Left lung (tissue), 10 donors: ENCODE measurements around the gene ROBO2. TPM values are rescaled to one million over a fixed set of nuclear protein-coding genes. Genes with fewer than 3 reads are reported as not detected.
A peak's percentile ranks its signal among the peaks of the same experiment; 100 is the strongest.

Experiments
- ATAC-seq: fragments of 200-7000 bp; cut with Tn5 transposase; one replicate; pipeline ENCODE4 v1.9.1; 2020; ENCODE audit warnings: moderate library complexity
- DNase-seq, 4 donors: peaks; one replicate each; pipeline ENCODE4 v3.0.0-alpha.2; 2013 to 2020
- H3K27ac ChIP-seq, 2 donors: fragments of 200-600 bp; sonication (generic) in 1 of 2; one replicate each; pipeline versions ENCODE4 v1.5.0 to v1.8.0; 2020 to 2021
- H3K27me3 ChIP-seq, 2 donors: fragments of 200-600 bp; sonication (generic) in 1 of 2; one replicate each; pipeline versions ENCODE4 v1.5.0 to v1.8.0; 2020 to 2021
- H3K36me3 ChIP-seq, 2 donors: fragments of 200-600 bp; sonication (generic) in 1 of 2; one replicate each; pipeline versions ENCODE4 v1.5.0 to v1.8.0; 2020 to 2021
- H3K4me1 ChIP-seq, 2 donors: fragments of 200-600 bp; one replicate each; pipeline ENCODE4 v1.8.0; 2021
- H3K4me3 ChIP-seq, 2 donors: fragments of 200-600 bp; sonication (generic) in 1 of 2; one replicate each; pipeline versions ENCODE4 v1.5.0 to v1.8.0; 2020 to 2021; ENCODE audit warnings: mild to moderate bottlenecking in 1 of 2
- H3K9me3 ChIP-seq, 2 donors: fragments of 200-600 bp; sonication (generic) in 1 of 2; one replicate each; pipeline versions ENCODE4 v1.5.0 to v1.8.0; 2020 to 2021
- intact Hi-C, 2 donors: fragments of 100-400 bp; cut with DNase I; formaldehyde crosslinking; loops; one replicate each; pipeline versions ENCODE4 v1.11.2 to v1.14.2; 2022
- polyA plus RNA-seq, 6 donors: library from polyadenylated mRNA; unstranded; fragments of 120-200 nt; gene quantifications; one replicate each; pipeline ENCODE4 v1.2.1, GENCODE V29; 2013; ENCODE audit not compliant: insufficient read length in 6 of 6
- total RNA-seq, 2 donors: library from RNA; stranded (reverse); fragmentation: NEBNext Ultra II Directional; extraction: Animal tissue kit (Norgen Biotek cat#: 25700); gene quantifications; one replicate each; pipeline ENCODE4 v1.2.1, GENCODE V29; 2021
- TF ChIP-seq, protein P1 (sequence below), 2 donors: fragments of 200-600 bp; sonication (generic) in 1 of 2; IDR thresholded peaks; one replicate each; pipeline versions ENCODE4 v1.5.0 to v1.8.0; 2021; ENCODE audit warnings: antibody characterized with exemption in 2 of 2
- donor health status: DM: no; HTN: yes; CAD: no.
- donor health status: DM: no; HTN: no; CAD: no.

The ROBO2 gene
- total and polyA plus RNA-seq, 8 donors, result 4.9 to 66.2 (median 51.1) TPM

DNA sequence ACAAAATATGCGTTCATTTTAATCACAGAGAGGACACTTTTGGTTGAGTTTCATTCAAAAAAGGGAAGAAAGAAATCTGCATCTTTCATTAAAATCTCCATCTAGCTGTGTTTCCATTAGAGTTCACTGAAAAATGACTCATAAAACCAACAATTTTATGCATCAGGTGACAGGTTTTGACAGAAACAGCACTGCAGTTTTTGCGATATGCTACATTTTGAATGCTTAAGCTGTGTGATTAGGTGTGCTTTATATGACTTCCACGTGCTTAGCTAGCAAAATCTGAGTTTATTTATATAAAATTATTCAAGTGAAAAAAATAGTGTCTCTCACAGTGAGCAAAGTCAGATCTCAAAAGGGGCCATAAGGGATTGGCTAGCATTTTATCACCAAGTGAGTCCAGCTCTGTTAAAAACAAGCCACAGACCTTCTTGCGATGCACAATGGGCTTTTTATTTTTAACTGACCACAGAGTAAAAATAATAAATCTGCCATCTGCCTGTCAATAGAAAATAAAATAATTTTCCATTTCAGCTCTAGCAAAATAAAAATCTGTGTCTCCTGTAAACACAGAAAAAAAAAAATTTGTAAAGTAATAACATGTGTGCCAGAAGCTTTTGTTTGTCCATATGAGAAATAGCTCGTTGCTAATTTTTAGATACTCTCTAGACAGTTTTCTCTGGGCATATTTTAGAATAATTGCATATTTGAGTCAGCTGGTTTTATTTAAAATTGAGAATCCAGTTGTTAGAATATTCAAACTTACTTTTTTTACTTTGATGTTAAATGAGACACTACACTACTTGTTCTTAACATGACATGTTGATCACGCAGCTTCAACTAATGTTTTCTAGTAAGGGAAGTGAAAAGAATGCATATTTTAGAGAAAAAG is 409.8 kb downstream of the ROBO2 start:
- Histone ChIP-seq H3K27me3 (no peaks in the 10 kb centered on the region), H3K4me1 (no peaks in the 10 kb centered on the region), H3K4me3 (no peak overlapping the region), H3K27ac (no peak overlapping the region), H3K36me3 (no peaks in the 10 kb centered on the region), H3K9me3 (no peaks in the 10 kb centered on the region)
- DNase-seq, result no peak
- intact Hi-C loops, result no loop called here
- TF ChIP-seq, protein P1, sequence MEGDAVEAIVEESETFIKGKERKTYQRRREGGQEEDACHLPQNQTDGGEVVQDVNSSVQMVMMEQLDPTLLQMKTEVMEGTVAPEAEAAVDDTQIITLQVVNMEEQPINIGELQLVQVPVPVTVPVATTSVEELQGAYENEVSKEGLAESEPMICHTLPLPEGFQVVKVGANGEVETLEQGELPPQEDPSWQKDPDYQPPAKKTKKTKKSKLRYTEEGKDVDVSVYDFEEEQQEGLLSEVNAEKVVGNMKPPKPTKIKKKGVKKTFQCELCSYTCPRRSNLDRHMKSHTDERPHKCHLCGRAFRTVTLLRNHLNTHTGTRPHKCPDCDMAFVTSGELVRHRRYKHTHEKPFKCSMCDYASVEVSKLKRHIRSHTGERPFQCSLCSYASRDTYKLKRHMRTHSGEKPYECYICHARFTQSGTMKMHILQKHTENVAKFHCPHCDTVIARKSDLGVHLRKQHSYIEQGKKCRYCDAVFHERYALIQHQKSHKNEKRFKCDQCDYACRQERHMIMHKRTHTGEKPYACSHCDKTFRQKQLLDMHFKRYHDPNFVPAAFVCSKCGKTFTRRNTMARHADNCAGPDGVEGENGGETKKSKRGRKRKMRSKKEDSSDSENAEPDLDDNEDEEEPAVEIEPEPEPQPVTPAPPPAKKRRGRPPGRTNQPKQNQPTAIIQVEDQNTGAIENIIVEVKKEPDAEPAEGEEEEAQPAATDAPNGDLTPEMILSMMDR (IDR thresholded peaks at IDR 0.05), result no peak
- ATAC-seq, result no peak

DNA sequence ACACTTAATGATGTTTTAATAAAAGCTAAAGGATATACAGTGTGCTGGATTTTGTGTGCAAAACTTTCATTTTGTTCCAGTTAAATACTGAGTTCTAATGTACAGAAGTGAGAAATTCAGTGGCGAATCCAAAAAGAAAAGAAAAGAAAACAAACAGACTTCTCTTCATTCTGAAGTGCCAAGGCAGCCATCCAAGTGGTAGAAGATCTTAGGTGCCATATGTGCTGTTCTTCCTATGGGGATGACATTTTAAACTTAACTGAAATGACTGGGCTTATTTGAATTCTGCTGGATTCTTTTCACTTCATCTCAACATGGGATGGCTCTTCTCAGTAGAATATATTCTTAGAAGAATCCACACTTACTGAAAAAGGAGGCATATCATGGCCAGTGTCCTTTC is 416.5 kb downstream of the ROBO2 start:
- TF ChIP-seq, protein P1 (IDR thresholded peaks at IDR 0.05), result no peak
- no peak for ATAC-seq
- no peak overlapping the region for H3K27ac ChIP-seq
- H3K4me1 ChIP-seq, result no peaks in the 10 kb centered on the region
- no peak overlapping the region for H3K4me3 ChIP-seq
- H3K27me3 ChIP-seq, result no peaks in the 10 kb centered on the region
- no peak for DNase-seq
- intact Hi-C loops, result no loop called here
- H3K36me3 ChIP-seq, result no peaks in the 10 kb centered on the region
- H3K9me3 ChIP-seq, result no peaks in the 10 kb centered on the region

DNA sequence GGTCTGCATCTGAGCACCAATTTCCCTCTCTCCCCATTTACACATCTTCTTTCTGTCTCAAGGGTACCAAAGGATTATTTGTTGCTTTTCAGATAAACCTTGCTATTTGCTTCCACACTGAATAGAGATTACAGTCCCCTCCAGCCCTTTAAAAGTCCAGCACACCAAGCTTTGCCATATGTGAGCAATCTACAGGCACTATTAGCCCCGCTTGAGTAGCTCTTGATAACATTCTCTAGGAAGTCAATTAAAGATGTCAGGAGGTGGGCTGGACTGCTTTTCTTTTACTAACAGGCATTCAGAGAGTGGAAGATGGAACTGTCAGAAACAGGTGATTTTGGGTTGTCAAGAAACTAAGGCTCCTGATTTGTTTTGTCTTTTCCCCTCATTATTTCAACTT is 417.0 kb downstream of the ROBO2 start:
- no peak overlapping the region for H3K27ac ChIP-seq
- ATAC-seq, result no peak
- no peak overlapping the region for H3K4me3 ChIP-seq
- no peaks in the 10 kb centered on the region for H3K27me3 ChIP-seq
- no peaks in the 10 kb centered on the region for H3K9me3 ChIP-seq
- peak in 1 of 4 donors; percentile 26 for DNase-seq
- intact Hi-C loops, result no loop called here
- H3K36me3 ChIP-seq, result no peaks in the 10 kb centered on the region
- no peaks in the 10 kb centered on the region for H3K4me1 ChIP-seq
- TF ChIP-seq, protein P1 (IDR thresholded peaks at IDR 0.05), result no peak

DNA sequence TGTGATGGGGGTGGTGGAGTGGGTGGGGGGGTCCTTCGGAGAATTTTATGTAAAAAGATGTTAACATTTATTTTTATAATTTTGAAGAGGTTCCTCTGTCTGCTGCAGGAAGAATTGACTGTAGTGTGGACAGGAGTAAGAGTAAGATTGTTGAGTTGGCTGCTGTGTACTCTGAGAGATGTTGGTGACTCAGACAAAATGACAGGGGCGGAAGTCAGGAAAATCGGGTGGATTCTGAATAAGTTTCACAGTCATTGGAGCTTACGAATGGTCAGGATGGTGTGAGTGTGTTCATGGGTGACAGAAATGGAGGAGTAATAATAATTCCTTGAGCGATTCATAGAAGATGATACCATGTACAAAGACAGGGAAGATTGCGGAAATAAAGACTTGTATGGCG is 420.0 kb downstream of the ROBO2 start:
- DNase-seq, result no peak
- TF ChIP-seq, protein P1 (IDR thresholded peaks at IDR 0.05), result no peak
- intact Hi-C loops, result no loop called here

DNA sequence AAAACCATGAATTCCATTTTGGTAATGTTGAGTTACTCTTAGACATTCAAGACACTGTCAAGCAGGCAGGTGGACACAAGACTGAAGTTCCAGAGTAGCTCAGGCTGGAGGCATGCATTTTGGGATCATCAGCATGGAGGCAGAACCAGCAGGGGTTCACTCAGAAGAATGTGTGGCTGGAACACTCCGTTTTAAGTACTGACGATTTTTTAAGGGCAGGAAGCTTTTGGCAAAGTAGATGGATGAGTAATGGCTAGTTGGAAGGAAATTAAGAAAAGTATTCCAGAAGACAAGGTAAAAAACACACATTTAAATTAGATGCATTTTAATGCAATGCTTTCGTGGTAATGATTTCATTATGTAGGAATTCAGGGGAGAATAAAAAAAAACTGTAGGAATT is 420.4 kb downstream of the ROBO2 start:
- ATAC-seq (no peak), DNase-seq (no peak)
- Histone ChIP-seq H3K4me1 (no peaks in the 10 kb centered on the region), H3K9me3 (no peaks in the 10 kb centered on the region), H3K4me3 (no peak overlapping the region), H3K27me3 (no peaks in the 10 kb centered on the region), H3K36me3 (no peaks in the 10 kb centered on the region), H3K27ac (no peak overlapping the region)
- TF ChIP-seq, protein P1 (IDR thresholded peaks at IDR 0.05), result no peak
- intact Hi-C loops, result no loop called here

More for the DNA sequence above, 420.0 kb downstream of the ROBO2 start:
- Histone ChIP-seq H3K36me3 (no peaks in the 10 kb centered on the region), H3K27me3 (no peaks in the 10 kb centered on the region), H3K4me1 (no peaks in the 10 kb centered on the region), H3K4me3 (no peak overlapping the region), H3K27ac (no peak overlapping the region), H3K9me3 (no peaks in the 10 kb centered on the region)
- ATAC-seq, result no peak
